22Rv1 (cell line): ENCODE results near the gene AP1S2.

Experiments
- CTCF ChIP-seq: fragments of 450-650 bp; IDR thresholded peaks from 2 replicates; pipeline ENCODE4 v1.5.1; 2017; ENCODE audit warnings: mild to moderate bottlenecking
- ZFX ChIP-seq: fragments of 450-650 bp; IDR thresholded peaks from 2 replicates; pipeline ENCODE4 v1.6.1; 2017; ENCODE audit warnings: antibody characterized with exemption, borderline replicate concordance

GRCh38 chrX:15814771-15815365 is 39.7 kb downstream of the AP1S2 start:
- no peak for TF ChIP-seq CTCF
- TF ChIP-seq ZFX = no peak
